AG04449 (cell line): ENCODE results near the gene CARD11.

ENCODE experiments used
- CTCF ChIA-PET: fragments of 350-600 bp; formaldehyde crosslinking; extraction: SDS; loops from one replicate; lab custom pipeline; 2021; ENCODE audit warnings: antibody characterized with exemption; lab: Yijun Ruan, JAX
- POLR2A ChIA-PET: fragments of 400-600, 350-600 bp; formaldehyde crosslinking; extraction: SDS; loops from one replicate; lab custom pipeline; 2020; ENCODE audit warnings: antibody characterized with exemption, inconsistent platforms; lab: Yijun Ruan, JAX
- DNase-seq: peaks from one replicate; pipeline ENCODE4 v3.0.0-alpha.2; 2010; ENCODE audit warnings: low read depth, low spot score
- H3K4me3 ChIP-seq: 2 replicates; pipeline ENCODE4 v1.5.1; 2011; ENCODE audit warnings: low read depth, mild to moderate bottlenecking, control low read depth, low read length
- TF ChIP-seq, protein P1 (sequence below): IDR thresholded peaks from one replicate; pipeline ENCODE4 v1.5.1; 2011; ENCODE audit warnings: mild to moderate bottlenecking, moderate library complexity, low read length, control low read depth, inconsistent platforms; ENCODE audit not compliant: insufficient read depth; ENCODE audit errors: missing control alignments

Gene CARD11

DNA sequence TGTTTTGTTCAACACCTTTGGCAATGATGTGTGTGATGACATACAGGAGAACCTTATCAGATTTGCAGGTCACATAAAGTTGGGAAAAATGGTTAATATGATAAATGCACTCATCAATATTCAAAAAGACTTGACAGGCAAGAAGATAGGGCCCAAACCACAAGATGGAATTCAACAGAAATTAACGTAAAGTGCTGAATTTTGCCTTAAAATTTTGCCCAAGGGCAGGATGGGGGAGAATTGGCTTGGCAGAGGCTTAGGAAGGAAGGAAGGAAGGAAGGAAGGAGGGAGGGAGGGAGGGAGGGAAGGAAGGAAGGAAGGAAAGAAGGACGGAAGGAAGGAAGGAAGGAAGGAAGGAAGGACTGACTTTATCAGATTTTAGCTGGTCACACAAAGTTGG, 35.3 kb downstream of the CARD11 start:
- TF ChIP-seq, protein P1, sequence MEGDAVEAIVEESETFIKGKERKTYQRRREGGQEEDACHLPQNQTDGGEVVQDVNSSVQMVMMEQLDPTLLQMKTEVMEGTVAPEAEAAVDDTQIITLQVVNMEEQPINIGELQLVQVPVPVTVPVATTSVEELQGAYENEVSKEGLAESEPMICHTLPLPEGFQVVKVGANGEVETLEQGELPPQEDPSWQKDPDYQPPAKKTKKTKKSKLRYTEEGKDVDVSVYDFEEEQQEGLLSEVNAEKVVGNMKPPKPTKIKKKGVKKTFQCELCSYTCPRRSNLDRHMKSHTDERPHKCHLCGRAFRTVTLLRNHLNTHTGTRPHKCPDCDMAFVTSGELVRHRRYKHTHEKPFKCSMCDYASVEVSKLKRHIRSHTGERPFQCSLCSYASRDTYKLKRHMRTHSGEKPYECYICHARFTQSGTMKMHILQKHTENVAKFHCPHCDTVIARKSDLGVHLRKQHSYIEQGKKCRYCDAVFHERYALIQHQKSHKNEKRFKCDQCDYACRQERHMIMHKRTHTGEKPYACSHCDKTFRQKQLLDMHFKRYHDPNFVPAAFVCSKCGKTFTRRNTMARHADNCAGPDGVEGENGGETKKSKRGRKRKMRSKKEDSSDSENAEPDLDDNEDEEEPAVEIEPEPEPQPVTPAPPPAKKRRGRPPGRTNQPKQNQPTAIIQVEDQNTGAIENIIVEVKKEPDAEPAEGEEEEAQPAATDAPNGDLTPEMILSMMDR, result no peak
- no peak overlapping the region for H3K4me3 ChIP-seq
- POLR2A ChIA-PET, result no interaction called here
- CTCF ChIA-PET, result no interaction called here
- DNase-seq, result no peak

DNA sequence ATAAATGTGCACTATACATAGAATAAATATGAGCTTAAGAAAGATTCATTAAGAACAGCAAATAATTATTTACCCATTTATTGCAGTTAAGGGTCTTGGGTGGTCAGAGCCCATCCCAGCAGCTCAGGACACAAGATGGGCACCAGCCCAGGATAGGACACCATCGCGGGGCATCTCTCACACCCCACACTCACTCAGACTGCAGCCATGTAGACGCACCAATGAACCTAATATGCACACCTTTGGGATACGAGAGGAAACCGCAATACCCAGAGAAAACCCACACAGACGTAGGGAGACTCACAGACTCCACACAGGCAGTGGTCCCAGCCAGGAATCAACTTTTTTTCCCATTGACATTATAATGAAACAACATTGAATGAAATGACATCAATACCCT, 36.0 kb downstream of the CARD11 start:
- ChIA-PET CTCF (no interaction called here), POLR2A (no interaction called here)
- DNase-seq, result no peak
- no peak overlapping the region for H3K4me3 ChIP-seq
- TF ChIP-seq, protein P1, result no peak

DNA sequence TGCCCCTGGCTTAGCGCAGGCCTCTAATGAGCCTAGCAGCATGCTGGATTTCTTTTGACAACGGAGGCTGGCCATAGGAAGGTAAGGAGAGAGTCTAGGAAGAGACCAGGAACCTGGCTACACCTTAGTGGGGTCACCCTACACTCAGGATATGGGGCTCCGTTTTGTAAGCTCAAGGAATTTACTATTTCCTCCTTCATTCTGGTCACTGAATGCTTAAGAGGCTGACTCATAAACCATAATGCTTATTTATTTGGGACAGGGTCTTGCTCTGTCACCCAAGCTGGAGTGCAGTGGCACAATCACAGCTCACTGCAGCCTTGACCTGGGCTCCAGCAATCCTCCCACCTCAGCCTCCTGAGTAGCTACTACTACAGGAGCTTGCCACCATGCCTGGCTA, 38.4 kb downstream of the CARD11 start:
- no peak overlapping the region for H3K4me3 ChIP-seq
- no peak for DNase-seq
- POLR2A ChIA-PET, result no interaction called here

DNA sequence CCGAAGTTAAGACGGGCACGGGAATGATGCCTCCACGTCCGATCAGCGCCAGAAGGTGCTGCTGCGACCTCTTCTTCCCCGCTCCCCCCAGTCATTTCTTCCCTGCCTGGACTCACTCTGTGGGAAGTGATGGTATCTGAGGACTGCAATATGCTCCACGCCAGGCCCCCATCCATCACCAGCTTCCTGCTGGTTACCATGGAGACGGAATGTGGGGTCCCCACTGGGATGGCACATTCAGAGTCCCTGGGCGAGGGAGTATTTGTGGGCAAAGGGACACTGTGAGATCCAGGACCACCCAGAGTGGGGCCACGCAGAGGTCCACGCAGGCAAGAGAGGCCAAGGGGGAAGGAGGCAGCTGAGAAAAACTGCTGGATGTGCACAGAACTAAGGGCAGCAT, 39.7 kb downstream of the CARD11 start:
- TF ChIP-seq, protein P1, result no peak
- ChIA-PET CTCF (no interaction called here), POLR2A (no interaction called here)
- no peak for DNase-seq
- H3K4me3 ChIP-seq, result no peak overlapping the region

More for the DNA sequence above, 38.4 kb downstream of the CARD11 start:
- CTCF ChIA-PET, result no interaction called here
- TF ChIP-seq, protein P1, result no peak

DNA sequence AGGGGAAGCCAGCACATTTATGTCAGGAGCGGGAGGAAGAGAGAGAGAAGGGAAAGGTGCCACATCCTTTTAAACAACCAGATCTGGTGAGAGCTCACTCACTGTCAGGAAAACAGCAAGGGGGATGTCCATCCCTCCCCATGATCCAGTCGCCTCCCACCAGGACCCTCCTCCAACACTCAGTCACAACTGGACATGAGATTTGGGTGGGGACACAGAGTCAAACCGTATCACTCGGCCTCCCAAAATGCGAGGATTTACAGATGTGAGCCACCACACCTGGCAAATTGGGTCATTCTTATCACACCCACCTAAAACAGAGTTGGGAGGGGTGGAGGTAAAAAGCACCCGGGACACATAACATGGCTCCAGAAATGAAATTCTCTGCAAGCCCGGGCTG, 41.0 kb downstream of the CARD11 start:
- ChIA-PET POLR2A (no interaction called here), CTCF (no interaction called here)
- TF ChIP-seq, protein P1, result no peak
- DNase-seq, result no peak
- no peak overlapping the region for H3K4me3 ChIP-seq

DNA sequence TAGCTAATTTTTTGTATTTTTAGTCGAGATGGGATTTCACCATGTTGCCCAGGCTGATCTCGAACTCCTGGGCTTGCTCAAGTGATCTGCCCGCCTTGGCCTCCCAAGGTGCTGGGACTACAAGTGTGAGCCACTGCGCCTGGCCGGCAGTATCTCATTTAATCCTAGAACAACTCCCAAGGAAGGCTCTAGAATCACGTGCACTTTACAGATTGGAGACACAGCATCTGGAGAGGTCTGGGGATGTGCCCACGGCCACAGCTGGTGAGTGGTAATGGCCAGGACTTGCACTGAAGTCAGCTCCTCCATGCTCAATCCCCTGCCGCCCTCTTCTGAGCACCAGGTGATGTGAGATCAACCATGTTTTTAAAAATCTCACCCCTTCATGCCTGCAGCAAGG, 43.1 kb downstream of the CARD11 start:
- TF ChIP-seq, protein P1, result no peak
- DNase-seq, result no peak
- H3K4me3 ChIP-seq, result no peak overlapping the region
- ChIA-PET CTCF (no interaction called here), POLR2A (no interaction called here)
